HG02981 (cell line): ENCODE results near the gene ZHX3.

Source experiments
- ATAC-seq: cut with Tn5 transposase; IDR thresholded peaks from one replicate; pipeline ENCODE4 v1.9.1; 2021; ENCODE audit warnings: mild to moderate bottlenecking, moderate library complexity; ENCODE audit not compliant: unreplicated experiment

Gene ZHX3

GRCh38 chr20:41355598-41356203 is 38.2 kb upstream of the ZHX3 start:
- no peak for ATAC-seq

GRCh38 chr20:41355192-41355591 is 37.7 kb upstream of the ZHX3 start:
- ATAC-seq = no peak

- ATAC-seq = no peak
Observed at GRCh38 chr20:41353530-41353929, 36.0 kb upstream of the ZHX3 start.

GRCh38 chr20:41352666-41353065 is 35.1 kb upstream of the ZHX3 start:
- ATAC-seq = no peak

- no peak for ATAC-seq
Observed at GRCh38 chr20:41352106-41352505, 34.6 kb upstream of the ZHX3 start.

GRCh38 chr20:41350408-41350962 is 33.0 kb upstream of the ZHX3 start:
- no peak for ATAC-seq

- no peak for ATAC-seq
Observed at GRCh38 chr20:41349943-41350342, 32.4 kb upstream of the ZHX3 start.

- no peak for ATAC-seq
Observed at GRCh38 chr20:41349266-41349665, 31.7 kb upstream of the ZHX3 start.

- no peak for ATAC-seq
Observed at GRCh38 chr20:41348430-41349172, 31.1 kb upstream of the ZHX3 start.

- no peak for ATAC-seq
Observed at GRCh38 chr20:41347523-41348429, 30.2 kb upstream of the ZHX3 start.

GRCh38 chr20:41345729-41346067 is 28.2 kb upstream of the ZHX3 start:
- no peak for ATAC-seq

GRCh38 chr20:41344938-41345728 is 27.6 kb upstream of the ZHX3 start:
- ATAC-seq = no peak

- ATAC-seq = no peak
Observed at GRCh38 chr20:41344477-41344876, 26.9 kb upstream of the ZHX3 start.

- no peak for ATAC-seq
Observed at GRCh38 chr20:41342474-41343464, 25.2 kb upstream of the ZHX3 start.

GRCh38 chr20:41340327-41341055 is 23.0 kb upstream of the ZHX3 start, which contains the start of gene LPIN3:
Gene LPIN3, plus strand, starts transcription at chr20:41340821. Its CDS starts 4,983 bp downstream, at chr20:41345804.
- no peak for ATAC-seq

- no peak for ATAC-seq
Observed at GRCh38 chr20:41339957-41340326, 22.4 kb upstream of the ZHX3 start.

- ATAC-seq = no peak
Observed at GRCh38 chr20:41336711-41337492, 19.4 kb upstream of the ZHX3 start.

GRCh38 chr20:41335591-41335990 is 18.1 kb upstream of the ZHX3 start:
- ATAC-seq = no peak
